IMR-90 (cell line): ENCODE measurements around the gene KIAA1586. TPM values are rescaled to one million over a fixed set of nuclear protein-coding genes. Genes with fewer than 3 reads are reported as not detected.
"Not testable (repeated sequence)": the region's sequence is repeated elsewhere in the genome, so short reads cannot be mapped to it uniquely, and the experiment has no call there.

Source experiments
- ATAC-seq: fragments of 200-7000 bp; cut with Tn5 transposase; 2 replicates; pipeline ENCODE4 v1.9.1; 2020; ENCODE audit warnings: low read depth, mild to moderate bottlenecking, moderate library complexity
- BruUV-seq: library from RNA; stranded (reverse); fragments of 400-500 nt; replicated peaks from 2 replicates; lab custom pipeline; 2021; lab: Mats Ljungman, UMichigan
- CTCF ChIA-PET: fragments of 300-600 bp; formaldehyde crosslinking; extraction: SDS; loops from one replicate; lab custom pipeline; 2021; ENCODE audit warnings: antibody characterized with exemption; lab: Yijun Ruan, JAX
- POLR2A ChIA-PET: fragments of 300-600 bp; sonication (Branson Sonifier 250); formaldehyde crosslinking; loops from one replicate; lab custom pipeline; 2022; ENCODE audit warnings: antibody characterized with exemption; ENCODE audit not compliant: unreplicated experiment; lab: Charles Lee
- DNase-seq: peaks from one replicate; pipeline ENCODE4 v3.0.0; 2013
- H2AFZ ChIP-seq: replicated peaks from 2 replicates; pipeline ENCODE3; 2013; ENCODE audit warnings: low read length, mild to moderate bottlenecking; ENCODE audit not compliant: poor library complexity
- H2AK5ac ChIP-seq: 2 replicates; pipeline ENCODE4 v1.6.1; 2013; ENCODE audit warnings: low read depth, low read length, inconsistent platforms
- H2AK9ac ChIP-seq: replicated peaks from 2 replicates; pipeline ENCODE3; 2013; ENCODE audit warnings: mild to moderate bottlenecking, low read depth, low read length, moderate library complexity; ENCODE audit not compliant: poor library complexity
- H2BK120ac ChIP-seq: 2 replicates; pipeline ENCODE4 v1.6.1; 2013; ENCODE audit warnings: low read depth, low read length, inconsistent platforms
- H2BK15ac ChIP-seq: 3 replicates; pipeline ENCODE4 v1.6.1; 2013; ENCODE audit warnings: low read depth, low read length, inconsistent platforms
- H2BK20ac ChIP-seq: 2 replicates; pipeline ENCODE4 v1.6.1; 2013; ENCODE audit warnings: low read depth, mild to moderate bottlenecking, inconsistent platforms, low read length, moderate library complexity
- H2BK5ac ChIP-seq: 2 replicates; pipeline ENCODE4 v1.6.1; 2013; ENCODE audit warnings: mild to moderate bottlenecking, low read depth, low read length, inconsistent platforms; ENCODE audit not compliant: poor library complexity, severe bottlenecking
- H3K14ac ChIP-seq: replicated peaks from 2 replicates; pipeline ENCODE4 v1.6.1; 2013; ENCODE audit warnings: low read depth, low read length, inconsistent platforms
- H3K18ac ChIP-seq: 2 replicates; pipeline ENCODE4 v1.6.1; 2013; ENCODE audit warnings: low read depth, low read length, control low read depth
- H3K23ac ChIP-seq: 2 replicates; pipeline ENCODE4 v1.6.1; 2013; ENCODE audit warnings: low read depth, low read length, inconsistent platforms
- H3K27ac ChIP-seq: 2 replicates; pipeline ENCODE4 v1.5.1; 2013; ENCODE audit warnings: mild to moderate bottlenecking, control low read depth, low read length; ENCODE audit not compliant: insufficient read depth
- H3K27me3 ChIP-seq: 2 replicates; pipeline ENCODE4 v1.6.1; 2013; ENCODE audit warnings: low read length; ENCODE audit not compliant: control insufficient read depth, insufficient read depth
- H3K36me3 ChIP-seq: 2 replicates; pipeline ENCODE4 v1.6.1; 2013; ENCODE audit warnings: low read length, mixed read lengths; ENCODE audit not compliant: control insufficient read depth, insufficient read depth
- H3K4ac ChIP-seq: 2 replicates; pipeline ENCODE4 v1.6.1; 2013; ENCODE audit warnings: low read depth, low read length, inconsistent platforms
- H3K4me1 ChIP-seq: 2 replicates; pipeline ENCODE4 v1.6.1; 2013; ENCODE audit warnings: low read length, mixed read lengths; ENCODE audit not compliant: control insufficient read depth, insufficient read depth
- H3K4me2 ChIP-seq: 2 replicates; pipeline ENCODE4 v1.6.1; 2013; ENCODE audit warnings: low read depth, mild to moderate bottlenecking, control low read depth, low read length, moderate library complexity
- H3K4me3 ChIP-seq: 2 replicates; pipeline ENCODE4 v1.5.1; 2013; ENCODE audit warnings: low read depth, mild to moderate bottlenecking, control low read depth, low read length, moderate library complexity; ENCODE audit not compliant: insufficient read depth
- H3K56ac ChIP-seq: 2 replicates; pipeline ENCODE4 v1.6.1; 2013; ENCODE audit warnings: low read length, inconsistent platforms; ENCODE audit not compliant: insufficient read depth; ENCODE audit errors: extremely low read depth
- H3K79me1 ChIP-seq, 2 experiments: 2 replicates each; pipeline ENCODE4 v1.6.1; 2013; ENCODE audit warnings: low read length in 2 of 2, inconsistent platforms in 1 of 2, low read depth in 1 of 2
- H3K9ac ChIP-seq: 2 replicates; pipeline ENCODE4 v1.6.1; 2013; ENCODE audit warnings: low read depth, low read length, control low read depth
- H3K9me1 ChIP-seq: 2 replicates; pipeline ENCODE4 v1.6.1; 2013; ENCODE audit warnings: low read length, inconsistent platforms; ENCODE audit not compliant: insufficient read depth
- H3K9me3 ChIP-seq: 2 replicates; pipeline ENCODE4 v1.6.1; 2013; ENCODE audit warnings: low read length; ENCODE audit not compliant: control insufficient read depth, insufficient read depth
- H4K20me1 ChIP-seq: 2 replicates; pipeline ENCODE4 v1.6.1; 2013; ENCODE audit warnings: low read length, inconsistent platforms; ENCODE audit not compliant: insufficient read depth
- H4K5ac ChIP-seq: 2 replicates; pipeline ENCODE4 v1.6.1; 2013; ENCODE audit warnings: mild to moderate bottlenecking, low read depth, low read length, control low read depth
- H4K8ac ChIP-seq, 2 experiments: 2 replicates each; pipeline ENCODE4 v1.6.1; 2013; ENCODE audit warnings: low read depth in 2 of 2, low read length in 2 of 2, control low read depth in 1 of 2, inconsistent platforms in 1 of 2
- H4K91ac ChIP-seq: 2 replicates; pipeline ENCODE4 v1.6.1; 2013; ENCODE audit warnings: low read depth, low read length, inconsistent platforms; ENCODE audit not compliant: insufficient read depth
- WGBS, 2 experiments: methylation state at CpG; one replicate each; pipeline versions ENCODE4 v1.1.5 to v1.1.7; 2013; ENCODE audit warnings: missing lambda C conversion rate in 2 of 2; ENCODE audit not compliant: insufficient read length in 1 of 2; ENCODE audit errors: extremely low coverage in 2 of 2; 5-methylcytosine and 5-hydroxymethylcytosine counted together
- dilution Hi-C: fragments of 300-500 bp; cut with HindIII; formaldehyde crosslinking; loops from one replicate; pipeline ENCODE4 v1.14.3; 2018; ENCODE audit warnings: low sequenced_read_pairs; ENCODE audit not compliant: unreplicated experiment
- in situ Hi-C: fragments of 300-500 bp; cut with MboI; formaldehyde crosslinking; loops from 3 replicates; pipeline ENCODE4 v1.14.3; 2019; ENCODE audit warnings: low sequenced_read_pairs, inconsistent platforms, mixed read lengths
- intact Hi-C: fragments of 100-400 bp; cut with micrococcal nuclease; formaldehyde crosslinking; loops from 2 replicates; pipeline ENCODE4 v1.10.0; 2022
- polyA plus RNA-seq, 3 experiments: library from polyadenylated mRNA; depleted of rRNA; stranded (reverse); fragments of >200 nt; gene quantifications; 2 replicates each; pipeline ENCODE4 v1.2.3, GENCODE V29; 2012; ENCODE audit warnings: low replicate concordance in 1 of 3
- total RNA-seq: library from RNA; depleted of rRNA; stranded (reverse); fragments of >200 nt; gene quantifications from 2 replicates; pipeline ENCODE4 v1.2.3, GENCODE V29; 2012

Gene KIAA1586
- total and polyA plus RNA-seq, 2 of the 4 experiments (the other 2 are of a cell fraction): 3.6 to 3.8 TPM

DNA sequence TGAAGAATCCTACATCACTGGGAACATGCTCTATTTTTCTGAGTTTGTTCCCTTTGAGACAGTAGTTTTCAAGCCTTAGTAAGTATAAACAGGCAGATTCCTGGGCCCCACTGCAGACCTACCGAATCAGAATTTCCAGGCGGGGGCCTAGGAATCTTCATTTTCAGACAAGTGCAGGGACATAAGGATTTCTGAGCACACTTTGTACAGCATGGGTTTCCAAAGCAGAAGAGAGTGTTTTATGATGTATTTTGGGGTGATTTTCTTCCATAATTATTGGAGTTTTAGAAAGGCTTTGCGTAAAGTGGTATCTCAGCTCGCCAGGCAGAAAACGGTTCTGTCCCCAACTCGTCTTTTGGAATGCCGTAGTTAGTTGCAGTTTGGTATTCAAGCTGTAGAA lies 44.9 kb downstream of the KIAA1586 start:
- DNase-seq, H2BK15ac ChIP-seq, H3K9me1 ChIP-seq, POLR2A ChIA-PET, H3K9me3 ChIP-seq, H3K27ac ChIP-seq, ATAC-seq, BruUV-seq, H4K5ac ChIP-seq, H3K56ac ChIP-seq, CTCF ChIA-PET, H4K8ac ChIP-seq, H4K91ac ChIP-seq, H2AK5ac ChIP-seq, H2BK20ac ChIP-seq, H3K27me3 ChIP-seq, H3K18ac ChIP-seq, dilution Hi-C loops, H3K14ac ChIP-seq, intact Hi-C loops, H2AK9ac ChIP-seq, H3K4ac ChIP-seq, H3K36me3 ChIP-seq, in situ Hi-C loops, H2BK5ac ChIP-seq, H3K9ac ChIP-seq, H2BK120ac ChIP-seq, H3K4me1 ChIP-seq, H2AFZ ChIP-seq: not testable (repeated sequence)
- Histone ChIP-seq H3K23ac (0 out of 2 replicates have a peak overlapping the region, but pooled peaks have one; percentile 3), H4K20me1 (peaks cover 39% of the 10 kb centered on the region), H3K4me3 (peak overlapping the region; percentile 4; the same call in 1 of the 2 replicates), H3K79me1 (peaks cover 0 to 14% of the 10 kb centered on the region in 2 experiments; a peak in 2 of 4 replicates), H3K4me2 (peak overlapping the region; percentile 51)
- WGBS, 2 experiments: 91% methylated on average over 5 of the region's 7 CpGs; no CpG with 5 or more reads in 1 of the 2 experiments
